GM21360 (cell line): ENCODE data around the gene SMAD7.

ENCODE experiments used
- ATAC-seq: cut with Tn5 transposase; IDR thresholded peaks from one replicate; pipeline ENCODE4 v1.9.1; 2021; ENCODE audit warnings: mild to moderate bottlenecking, moderate library complexity; ENCODE audit not compliant: unreplicated experiment

SMAD7 gene

DNA sequence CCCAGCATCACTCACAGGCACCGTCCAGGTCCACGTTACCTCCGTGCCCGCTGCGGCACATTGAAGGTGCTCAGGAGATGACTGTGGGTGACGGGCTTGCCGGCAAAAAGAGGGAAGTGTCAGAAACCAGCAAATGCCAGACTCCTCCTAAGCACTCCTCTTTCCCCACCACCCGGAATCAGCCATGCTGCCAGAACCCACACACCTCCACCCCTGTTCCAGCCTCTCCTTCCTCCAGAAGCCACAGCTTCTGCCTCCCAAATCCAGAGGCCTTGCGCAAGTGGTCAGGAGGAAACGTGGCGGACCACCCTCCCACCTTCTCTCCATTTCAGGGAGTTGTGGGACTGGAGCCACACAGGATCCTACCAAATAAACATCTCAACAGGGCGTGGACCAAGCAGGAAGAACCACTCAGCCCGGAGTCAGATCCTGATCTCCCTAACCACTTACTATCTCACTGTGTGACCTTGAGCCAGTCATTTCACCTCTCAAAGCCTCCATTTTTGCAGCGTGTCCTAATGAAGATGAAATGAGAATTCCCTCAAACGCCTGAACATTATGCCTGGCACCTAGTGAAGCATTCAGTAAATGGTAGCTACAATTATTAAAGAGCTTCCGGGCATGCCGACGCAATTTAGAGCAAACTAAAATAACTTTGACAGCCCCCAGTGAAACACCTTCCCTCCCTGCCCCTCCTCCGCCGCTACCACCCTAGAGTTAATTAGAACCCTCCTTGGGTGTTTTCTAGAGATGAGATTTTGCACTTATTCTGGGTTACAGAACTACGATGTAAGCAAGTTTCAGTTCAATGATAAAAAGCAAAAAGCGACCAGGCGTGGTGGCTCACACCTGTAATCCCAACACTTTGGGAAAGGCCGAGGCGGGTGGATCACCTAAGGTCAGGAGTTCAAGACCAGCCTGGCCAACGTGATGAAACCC, 32.9 kb downstream of the SMAD7 start:
- ATAC-seq, result no peak

DNA sequence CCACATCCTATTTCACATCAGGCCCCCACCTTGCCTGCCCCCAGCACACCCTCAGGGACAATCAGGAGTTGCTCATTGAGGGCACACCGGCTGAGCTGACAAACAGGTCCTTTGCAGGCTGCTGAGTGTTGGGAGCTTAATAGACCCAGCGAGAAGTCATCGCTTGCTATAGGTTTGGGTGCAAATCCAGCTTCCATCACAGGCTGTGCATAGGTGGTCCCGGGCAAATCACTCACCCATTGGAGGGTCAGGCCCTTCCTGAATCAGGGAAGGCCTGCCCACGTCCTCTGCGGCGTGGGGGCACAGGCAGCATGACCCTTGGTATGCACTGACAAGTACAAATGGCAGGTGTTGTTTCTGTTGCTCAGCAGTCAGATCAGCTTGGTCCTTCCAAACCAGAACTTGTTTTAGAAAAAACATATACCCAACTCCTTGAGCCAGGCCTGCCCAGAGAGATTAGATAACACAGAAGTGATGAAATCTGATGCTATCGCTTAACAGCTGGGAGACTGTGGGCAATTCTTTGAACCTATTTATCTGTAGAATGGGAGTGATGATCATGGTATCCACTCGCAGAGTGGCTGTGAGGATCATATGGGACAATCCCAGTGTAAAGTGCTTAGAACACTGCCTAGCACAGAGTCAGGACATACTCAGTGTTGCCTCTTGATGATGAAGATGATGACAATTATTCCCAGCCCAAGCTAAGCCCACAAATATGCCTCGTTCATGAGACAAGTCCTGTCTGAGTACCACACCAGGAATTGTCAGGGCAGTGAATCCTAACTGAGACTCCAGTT, 34.9 kb downstream of the SMAD7 start:
- no peak for ATAC-seq

DNA sequence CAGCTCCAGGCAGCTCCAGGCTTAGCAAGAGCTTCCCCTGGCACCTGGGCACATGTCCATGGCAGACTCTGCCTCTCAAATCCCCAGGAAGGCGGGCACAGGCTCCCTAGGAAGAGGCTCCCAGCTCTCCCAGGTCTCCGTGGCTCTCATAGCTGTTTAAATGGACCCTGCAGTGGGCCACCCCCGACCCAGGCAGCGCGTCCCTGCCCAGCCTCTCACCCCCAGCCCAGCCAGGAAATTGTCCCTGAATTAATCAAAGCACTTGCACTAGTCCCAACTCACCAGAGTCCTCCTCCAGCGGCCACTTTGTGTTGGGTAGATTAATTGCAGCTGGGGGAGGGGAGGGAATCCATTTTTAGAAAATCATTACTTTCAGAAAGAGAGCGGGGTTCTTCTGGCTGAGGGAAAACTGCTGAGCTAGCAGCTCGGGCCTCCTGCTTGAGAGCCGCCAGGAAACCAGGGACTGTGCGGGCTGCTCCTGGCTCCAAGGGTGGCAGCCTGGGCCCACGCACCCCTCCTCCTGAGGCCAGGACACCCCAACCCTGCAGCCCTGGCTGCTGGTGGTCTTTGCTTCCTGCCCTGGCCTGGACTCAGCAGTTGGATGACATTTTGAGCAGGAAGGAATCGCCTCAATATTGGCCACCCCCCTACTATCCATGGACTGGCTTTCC, 36.0 kb downstream of the SMAD7 start:
- ATAC-seq, result no peak

DNA sequence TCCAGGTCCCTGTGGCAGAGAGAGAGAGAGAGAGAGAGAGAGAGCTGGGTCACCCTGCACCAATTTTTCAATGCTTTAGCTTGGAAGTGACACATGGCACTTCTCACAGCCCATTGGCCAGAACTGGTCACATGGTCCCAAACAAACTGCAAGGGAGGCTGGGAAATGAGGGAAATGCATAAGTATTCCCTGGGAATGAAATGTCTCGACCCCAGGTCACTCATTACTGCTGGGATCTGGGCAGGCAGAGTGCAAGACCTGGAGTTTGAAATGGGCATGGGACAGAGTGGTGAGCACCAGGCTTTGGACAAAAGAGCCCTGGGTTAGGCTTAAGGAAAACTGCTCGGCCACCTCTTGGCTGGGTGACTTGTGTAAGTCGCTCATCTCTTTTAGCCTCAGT, 37.0 kb downstream of the SMAD7 start:
- ATAC-seq, result no peak

DNA sequence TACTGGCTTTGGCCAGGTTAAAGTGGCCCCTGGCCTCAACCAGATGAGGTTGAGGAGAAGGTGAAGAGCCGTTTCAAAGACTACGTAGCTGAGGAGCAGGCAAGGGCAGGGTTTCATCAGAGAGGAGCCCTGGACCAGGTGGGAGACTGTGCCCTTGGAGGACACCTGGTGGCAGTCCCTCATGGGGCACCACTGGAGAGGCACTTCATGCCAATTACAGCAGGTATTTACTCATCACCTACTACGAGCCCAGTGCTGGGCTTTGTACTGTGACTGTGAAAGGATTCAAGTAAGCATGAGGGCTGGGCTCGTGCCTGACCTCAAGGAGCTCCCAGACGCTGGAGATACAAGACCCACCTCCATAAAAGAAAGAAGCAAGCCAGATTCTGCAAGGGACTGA, 37.6 kb downstream of the SMAD7 start:
- no peak for ATAC-seq

DNA sequence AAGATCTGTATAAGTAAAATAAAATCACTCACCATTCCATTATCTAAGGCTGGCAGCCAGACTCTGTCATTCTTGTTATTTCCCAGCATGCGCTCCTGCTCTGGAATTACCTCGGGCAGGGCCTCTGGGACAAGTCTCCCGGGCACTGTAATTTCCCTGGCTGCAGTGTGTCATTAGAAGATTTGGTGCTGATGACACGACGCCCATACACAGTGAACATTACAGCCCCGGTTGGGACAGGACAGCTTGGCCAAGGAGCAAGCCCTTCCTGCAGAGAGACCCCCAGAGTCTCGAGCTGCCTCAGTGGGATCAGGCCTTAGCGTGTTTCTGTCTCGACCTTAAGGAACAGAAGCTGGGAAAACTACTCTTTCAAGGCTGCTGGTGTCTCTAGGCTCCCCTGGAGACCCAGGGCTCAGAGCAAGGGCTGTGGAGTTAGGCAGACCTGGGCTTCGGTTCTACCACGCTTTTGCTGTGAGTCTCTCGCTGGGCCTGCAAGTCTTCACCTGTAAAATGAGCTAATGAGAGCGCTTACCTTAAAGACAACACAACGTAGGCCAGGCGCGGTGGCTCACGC, 39.7 kb downstream of the SMAD7 start:
- ATAC-seq, result no peak

DNA sequence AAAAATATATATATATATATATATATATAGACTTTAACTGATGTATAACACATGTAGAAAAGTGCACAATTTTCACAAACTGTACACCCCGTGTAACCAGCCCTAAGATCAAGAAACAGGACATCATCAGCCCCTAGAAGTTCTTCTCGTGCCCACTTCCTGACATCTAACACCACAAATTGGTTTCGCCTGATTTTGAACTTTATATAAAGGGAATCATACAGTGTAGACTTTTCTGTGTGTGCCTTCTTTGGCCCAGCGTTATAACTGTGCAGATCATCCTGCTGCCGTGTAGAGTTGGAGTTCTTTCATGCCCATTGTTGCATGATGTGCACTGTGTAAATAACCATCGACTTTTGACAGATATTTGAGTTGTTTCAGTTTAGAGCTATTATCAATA, 41.0 kb downstream of the SMAD7 start:
- no peak for ATAC-seq

DNA sequence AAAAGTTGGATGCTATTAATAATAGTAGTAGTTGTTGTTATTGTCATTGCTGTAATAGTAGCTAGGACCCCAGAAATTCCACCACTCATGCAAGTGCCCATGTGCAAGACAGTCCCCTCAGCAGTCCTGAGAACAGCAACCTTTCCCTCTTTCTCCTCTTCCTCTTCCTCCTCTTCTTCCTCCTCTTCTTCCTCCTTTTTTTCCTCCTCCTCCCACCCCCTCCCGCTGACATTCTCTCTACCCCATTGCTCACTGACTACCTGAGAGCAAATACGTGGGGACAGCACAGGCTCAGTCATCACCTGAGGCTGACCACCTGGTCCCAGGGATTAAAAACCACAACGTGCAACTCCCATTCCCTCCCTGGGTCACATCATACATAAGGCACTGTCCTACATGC, 41.8 kb downstream of the SMAD7 start:
- ATAC-seq, result no peak

DNA sequence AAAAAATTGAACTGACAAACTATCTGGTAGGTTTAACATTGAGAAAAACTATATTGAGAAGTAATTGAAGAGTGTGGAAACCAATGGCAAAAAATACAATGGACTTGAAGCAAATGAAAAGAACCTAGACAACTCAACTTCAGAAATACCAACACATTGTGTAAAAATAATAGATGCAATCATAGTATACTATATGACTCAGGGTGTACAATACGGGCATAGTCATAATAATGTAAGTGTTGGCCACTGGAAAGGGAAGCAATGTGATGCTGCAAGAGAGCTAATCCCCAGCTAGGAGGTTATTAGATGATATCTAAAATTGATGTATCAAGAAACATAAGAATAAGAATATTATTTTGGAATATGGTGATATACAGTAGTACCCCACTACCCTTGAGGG, 45.3 kb downstream of the SMAD7 start:
- no peak for ATAC-seq

DNA sequence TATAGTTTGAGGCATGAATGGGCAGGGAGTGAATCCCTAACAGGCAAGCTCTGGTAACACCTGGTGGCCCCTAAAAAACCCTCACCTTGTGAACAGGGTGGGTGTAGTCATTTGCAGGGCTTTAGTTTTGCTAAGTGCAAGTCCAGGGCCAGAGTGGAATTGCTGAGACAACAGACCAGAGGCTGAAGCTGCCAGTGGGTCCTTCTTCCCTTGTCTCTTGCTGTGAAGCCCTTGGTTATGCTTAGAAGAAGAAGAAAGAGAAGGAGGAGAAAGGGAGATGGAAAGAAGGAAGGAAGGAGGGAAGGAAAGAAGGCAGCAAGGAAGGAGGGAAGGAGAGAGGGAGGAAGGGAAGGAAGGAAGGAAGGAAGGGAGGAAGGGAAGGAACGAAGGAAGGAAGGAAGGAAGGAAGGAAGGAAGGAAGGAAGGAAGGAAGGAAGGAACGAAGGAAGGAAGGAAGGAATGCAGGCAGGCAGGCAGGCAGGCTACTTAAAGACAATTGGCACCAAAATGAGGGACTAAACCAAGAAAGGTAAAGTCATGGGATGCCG, 45.8 kb downstream of the SMAD7 start:
- ATAC-seq, result no peak

DNA sequence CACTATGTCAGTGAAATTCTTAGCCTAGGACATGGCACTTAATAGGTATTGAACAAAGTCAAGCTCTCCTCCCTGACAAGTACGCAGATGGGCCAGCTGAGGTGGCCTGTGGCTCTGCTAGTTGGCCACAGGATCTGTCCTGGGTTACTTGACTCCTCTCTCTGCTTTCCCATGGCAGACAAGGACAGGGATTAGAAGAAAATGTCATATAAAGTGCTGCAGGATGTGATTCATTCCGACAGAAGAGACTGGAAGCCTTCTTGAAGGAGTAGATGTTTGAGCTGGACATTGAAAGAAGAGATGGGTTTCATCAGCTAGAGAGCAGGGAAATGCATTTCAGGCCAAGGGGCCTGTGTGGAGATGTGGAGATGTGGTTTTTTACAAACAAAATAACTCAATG, 46.7 kb downstream of the SMAD7 start:
- no peak for ATAC-seq

DNA sequence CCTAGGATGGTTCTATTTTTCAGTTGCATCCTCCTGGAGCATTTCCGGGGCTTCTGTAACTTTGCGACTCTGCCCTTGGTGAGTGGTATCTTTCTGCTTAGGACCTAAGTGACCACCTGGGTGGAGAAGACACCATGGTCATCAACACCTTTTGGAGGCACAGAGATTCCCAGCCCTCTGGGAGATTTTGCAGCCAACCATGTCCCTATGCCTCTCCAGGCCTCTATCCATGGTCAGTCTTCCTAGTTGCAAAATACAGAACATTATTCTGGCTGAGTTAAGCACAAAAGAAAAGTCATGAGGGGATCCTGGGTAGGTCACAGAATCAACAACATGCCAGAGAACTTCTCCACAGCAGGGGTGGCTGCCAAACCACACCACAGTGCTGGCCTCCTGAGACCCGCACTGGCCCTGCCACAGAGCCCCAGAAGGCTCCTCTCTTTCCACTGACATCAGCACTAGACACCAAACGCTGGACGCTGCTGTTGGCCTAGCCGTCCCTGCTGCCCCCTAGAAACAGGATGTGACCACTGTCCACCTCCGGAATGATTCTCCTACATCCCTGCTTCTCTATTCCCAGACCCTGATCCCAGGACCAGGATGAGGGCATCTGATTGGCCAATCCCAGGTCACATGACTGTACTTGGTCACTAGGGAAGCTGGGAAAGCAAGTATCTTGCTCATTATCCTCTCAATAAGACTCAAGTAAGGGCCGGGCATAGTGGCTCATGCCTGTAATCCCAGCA, 47.7 kb downstream of the SMAD7 start:
- ATAC-seq, result no peak

DNA sequence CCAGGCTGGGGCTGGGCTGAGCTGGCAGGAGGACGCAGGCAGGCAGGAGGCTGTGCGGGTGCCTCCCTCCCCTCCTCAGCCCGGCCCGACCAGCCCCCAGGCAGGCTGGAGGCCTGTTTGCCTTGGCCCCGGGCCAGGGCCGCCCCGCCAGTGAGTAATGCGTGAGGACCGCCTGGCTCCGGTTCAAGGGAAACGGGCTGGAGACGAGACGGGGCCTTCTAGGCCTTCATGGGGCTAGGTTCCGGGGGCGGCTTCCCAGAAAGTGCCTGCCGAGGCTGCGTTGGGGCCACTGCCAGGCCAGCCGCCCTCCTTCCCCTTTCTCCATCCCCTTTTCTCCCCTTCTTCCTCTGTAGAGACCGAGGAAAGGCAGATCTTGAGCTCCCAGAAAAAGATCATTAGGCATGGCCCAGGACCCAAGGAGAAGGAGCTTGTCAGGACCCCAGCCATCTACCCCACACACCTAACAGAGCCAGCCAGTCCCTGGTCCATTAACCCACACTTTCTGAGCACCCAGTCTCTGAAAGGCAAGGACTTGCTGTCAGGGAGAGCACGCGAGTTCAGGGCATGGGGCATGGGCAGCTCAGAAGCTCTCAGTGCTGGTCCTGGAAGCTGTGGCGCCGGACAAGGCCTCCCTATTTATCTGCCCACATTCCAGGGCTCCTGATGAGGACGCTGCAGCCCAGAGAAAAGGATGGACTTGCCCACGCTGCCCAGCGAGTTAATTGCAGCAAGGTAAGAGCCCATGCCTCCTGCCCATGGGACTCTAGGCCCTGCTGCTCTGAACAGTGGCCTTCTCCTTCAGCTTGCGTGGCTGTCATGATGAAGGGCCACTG, 48.5 kb downstream of the SMAD7 start:
- no peak for ATAC-seq

DNA sequence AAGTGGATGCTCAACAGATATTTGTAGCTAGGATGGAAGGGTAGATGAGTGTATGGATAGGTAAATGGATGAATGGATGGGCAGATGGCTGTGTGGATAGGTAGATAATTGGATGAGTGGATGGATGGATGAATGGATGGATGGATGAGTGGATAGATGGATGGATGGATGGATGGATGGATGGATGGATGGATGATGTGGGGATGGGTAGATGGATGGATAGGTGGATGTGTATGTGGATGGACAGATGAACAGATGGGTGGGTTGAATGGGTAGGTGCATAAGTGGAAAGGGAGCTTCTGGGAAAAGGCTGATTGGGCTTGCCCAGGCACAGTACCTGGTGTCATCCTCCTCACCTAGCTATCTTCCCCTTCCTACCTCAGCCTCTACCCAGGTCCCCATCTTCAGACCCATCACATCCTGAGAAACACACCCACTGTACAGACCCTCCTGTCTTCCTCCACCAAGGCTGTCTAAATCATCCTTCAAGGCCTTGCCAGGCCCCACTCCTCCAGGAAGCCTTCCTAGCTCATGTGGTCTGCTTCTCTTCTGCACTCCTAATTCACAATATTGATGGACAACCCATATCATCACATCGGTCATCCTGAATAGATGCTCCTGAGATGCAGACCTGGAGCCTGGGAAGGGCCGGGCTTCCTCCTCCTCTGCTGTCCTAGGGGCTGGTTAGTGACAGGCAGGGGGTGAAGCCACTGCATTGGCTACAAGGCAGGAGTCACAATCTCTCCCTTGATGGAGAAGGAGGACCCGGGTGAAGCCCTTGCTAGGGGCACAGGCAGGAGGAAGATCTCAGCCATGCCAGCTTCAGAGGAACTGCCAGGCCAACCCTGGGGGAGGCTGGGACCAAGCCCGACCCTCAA, 49.4 kb downstream of the SMAD7 start:
- no peak for ATAC-seq

DNA sequence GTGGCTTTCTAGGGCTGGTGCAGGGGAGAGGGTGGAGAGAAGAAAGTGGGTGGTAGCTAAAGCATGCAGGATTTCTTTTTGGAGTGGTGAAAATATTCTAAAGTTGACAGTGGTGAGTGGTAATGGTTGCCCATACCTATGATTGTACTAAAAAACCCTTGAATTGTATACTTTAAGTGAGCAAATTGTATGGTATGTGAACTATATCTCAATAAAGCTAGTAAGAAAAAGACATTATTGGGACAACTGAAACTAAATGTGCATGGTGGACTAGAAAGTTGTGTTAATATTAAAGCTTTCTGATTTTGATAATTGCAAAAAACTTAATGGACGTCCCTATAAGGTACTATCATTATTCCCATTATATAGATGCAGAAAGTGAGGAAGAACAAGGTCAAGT, 50.3 kb downstream of the SMAD7 start:
- no peak for ATAC-seq

DNA sequence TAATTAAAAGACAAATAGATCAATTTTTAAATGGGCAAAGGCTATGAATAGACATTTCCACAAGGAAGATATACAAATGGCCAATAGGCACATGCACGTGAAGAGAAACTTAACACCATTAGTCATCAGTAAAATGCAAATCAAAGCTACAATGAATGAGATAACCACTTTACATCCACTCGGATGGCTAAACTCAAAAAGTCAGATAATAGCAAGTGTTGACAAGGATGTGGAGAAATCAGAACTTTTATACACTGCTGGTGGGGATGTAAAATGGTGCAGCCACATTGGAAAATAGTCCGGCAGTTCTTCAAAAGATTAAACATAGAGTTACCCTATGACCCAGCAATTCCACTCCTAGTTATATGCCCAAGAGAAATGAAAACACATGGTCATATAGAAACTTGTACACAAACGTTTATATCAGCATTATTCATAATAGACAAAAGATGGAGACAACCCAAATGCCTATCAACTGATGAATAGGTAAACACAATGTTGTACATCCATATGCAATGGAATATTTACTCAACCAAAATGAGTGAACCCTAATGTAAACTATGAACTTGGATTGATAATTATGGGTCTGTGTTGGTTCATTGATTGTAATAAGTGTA, 51.1 kb downstream of the SMAD7 start:
- ATAC-seq, result no peak

DNA sequence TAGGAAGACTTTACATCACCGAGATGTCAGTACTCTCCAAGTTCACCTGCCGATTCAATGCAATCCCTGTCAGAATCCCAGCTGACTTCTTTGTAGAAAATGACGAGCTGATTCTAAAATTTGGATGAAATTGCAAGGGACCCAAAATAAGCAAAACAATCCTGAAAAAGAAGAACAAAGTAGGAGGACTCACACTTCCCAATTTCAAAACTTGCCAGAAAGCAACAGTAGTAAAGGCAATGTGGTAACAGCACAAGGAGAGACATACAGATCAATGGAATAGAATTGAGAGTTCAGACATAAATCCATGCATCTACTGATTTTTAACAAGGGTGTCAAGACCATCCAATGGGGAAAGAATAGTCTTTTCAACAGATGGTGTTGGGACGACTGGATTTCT, 52.2 kb downstream of the SMAD7 start:
- ATAC-seq, result no peak

DNA sequence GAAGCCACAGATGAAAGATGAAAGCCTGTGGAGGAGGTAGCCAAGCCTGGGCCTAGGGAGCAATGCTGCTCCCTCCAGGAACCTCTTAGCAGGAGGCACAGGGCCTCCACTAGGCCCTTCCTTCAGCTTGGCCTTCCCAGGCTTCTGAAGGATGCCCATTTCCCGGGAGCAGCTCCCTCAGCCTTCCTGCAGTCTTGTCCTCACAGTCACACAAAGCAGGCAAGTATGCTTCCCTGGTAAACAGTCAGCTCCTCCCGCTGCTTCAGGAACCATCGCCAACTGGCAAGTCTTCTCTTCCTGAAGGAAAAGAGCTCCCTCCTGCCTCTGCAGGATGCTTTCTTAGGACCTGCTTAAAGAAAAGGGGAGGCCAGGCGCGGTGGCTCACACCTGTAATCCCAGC, 53.2 kb downstream of the SMAD7 start:
- no peak for ATAC-seq
